ENCODE results near the gene TTLL3. TPM values are rescaled to one million over a fixed set of nuclear protein-coding genes. Genes with fewer than 3 reads are reported as not detected.

Gene TTLL3
- total and polyA plus RNA-seq, 2 of the 8 experiments (the other 6 are each of a cell fraction or from before 2014, with no cell fraction given), result 5.9 to 8.9 TPM

DNA sequence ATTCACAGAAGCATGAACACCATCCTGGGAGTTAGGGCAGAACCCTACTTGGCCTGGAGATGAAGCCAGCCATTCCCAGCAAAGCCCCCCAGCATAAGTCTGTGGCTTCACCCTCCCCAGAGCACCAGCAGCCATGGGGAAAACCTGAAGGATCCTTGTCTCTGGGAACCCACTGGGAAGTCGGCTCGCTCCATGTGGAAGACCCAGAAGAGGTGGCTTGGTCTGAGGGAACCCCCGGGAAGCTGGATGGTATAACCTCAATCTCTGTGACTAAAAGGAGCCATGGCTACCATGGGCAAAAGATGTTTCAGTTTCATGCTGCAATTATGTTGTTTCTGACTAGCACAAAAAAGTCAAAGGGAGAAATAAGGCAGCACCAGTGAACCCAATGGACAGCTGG, 45.5 kb downstream of the TTLL3 start:
- Histone ChIP-seq H3K4me3 (ENCODE audit: extremely low read depth in 1 of 4, insufficient read depth in 2 of 4, low read depth in 3 of 4, low read length in 4 of 4) (no peak overlapping the region), H3K27ac (ENCODE audit: low read depth, low read length) (no peak overlapping the region), H4K8ac (ENCODE audit: extremely low read depth, insufficient read depth, low read length) (no peak overlapping the region), H2AFZ (ENCODE audit: low read length) (no peak overlapping the region), H3K79me2 (ENCODE audit: control insufficient read depth in 1 of 2, insufficient read depth in 2 of 2, low read length in 2 of 2) (no peaks in the 10 kb centered on the region), H3K9ac (replicated peaks in 1 of 4; ENCODE audit: extremely low read depth in 1 of 4, low read depth in 3 of 4, low read length in 3 of 4) (no peak overlapping the region), H3K4ac (replicated peaks; ENCODE audit: insufficient read length, low read depth, low read length) (no peak overlapping the region), H3K27me3 (replicated peaks in 1 of 4; ENCODE audit: control insufficient read depth in 3 of 4, extremely low read depth in 1 of 4, insufficient read depth in 3 of 4, low read length in 3 of 4) (no peaks in the 10 kb centered on the region; a peak in 1 of 7 replicates), H2BK20ac (ENCODE audit: low read length) (no peak overlapping the region), H2BK5ac (ENCODE audit: low read depth, low read length) (no peak overlapping the region), H2BK12ac (ENCODE audit: low read depth, low read length) (no peak overlapping the region), H3K4me1 (replicated peaks in 1 of 4; ENCODE audit: control insufficient read depth in 3 of 4, insufficient read depth in 4 of 4, low read length in 3 of 4) (peaks cover 0 to 2% (median 0%) of the 10 kb centered on the region in 4 experiments; a peak in 3 of 7 replicates), H4K91ac (replicated peaks; ENCODE audit: insufficient read length, low read length) (no peak overlapping the region), H2BK120ac (replicated peaks; ENCODE audit: low read depth, low read length) (no peak overlapping the region), H3K9me3 (ENCODE audit: insufficient read depth in 2 of 2, low read depth in 1 of 2, low read length in 1 of 2) (no peaks in the 10 kb centered on the region), H2BK15ac (ENCODE audit: low read length) (no peak overlapping the region), H3K56ac (replicated peaks; ENCODE audit: insufficient read length, low read depth, low read length) (no peak overlapping the region), H4K5ac (ENCODE audit: insufficient read length, low read depth, low read length) (no peak overlapping the region), H3K4me2 (ENCODE audit: insufficient read depth in 1 of 2, low read depth in 2 of 2, low read length in 2 of 2) (no peak overlapping the region), H3K18ac (ENCODE audit: extremely low read depth, low read length) (no peak overlapping the region), H3K23ac (ENCODE audit: insufficient read length) (no peak overlapping the region), H3K79me1 (ENCODE audit: low read depth, low read length) (no peaks in the 10 kb centered on the region), H3K23me2 (ENCODE audit: low read depth, low read length) (no peaks in the 10 kb centered on the region), H3K14ac (ENCODE audit: insufficient read length) (no peak overlapping the region), H2AK5ac (ENCODE audit: low read depth, low read length) (no peak overlapping the region), H3K36me3 (ENCODE audit: control insufficient read depth in 2 of 4, insufficient read depth in 4 of 4, low read length in 3 of 4) (no peaks in the 10 kb centered on the region), H4K20me1 (replicated peaks in 1 of 2; ENCODE audit: control insufficient read depth in 1 of 2, insufficient read depth in 2 of 2, low read length in 2 of 2) (no peaks in the 10 kb centered on the region)
- no peak for FAIRE-seq
- WGBS, 2 experiments (ENCODE audit: extremely low coverage in 1 of 2, insufficient coverage in 1 of 2, insufficient read length in 1 of 2, insufficient replicate concordance in 2 of 2, low coverage in 1 of 2, low lambda C conversion rate in 2 of 2, missing lambda C conversion rate in 1 of 2), result 81% methylated on average over 3 of the region's 3 CpGs; no CpG with 5 or more reads in 1 of the 2 experiments
- no peak for DNase-seq (ENCODE audit: low read depth in 1 of 2, low spot score in 2 of 2)
- CTCF ChIA-PET (ENCODE audit: partially characterized antibody), result interaction anchor here (1.0 to 2.1 kb wide), 8 partner anchors 9 to 162 kb away, joined by 3 to 7 read pairs (median 4); no protein-coding TSS in a partner anchor
- POLR2A ChIA-PET (ENCODE audit: partially characterized antibody), result no interaction called here
- TF ChIP-seq NRF1 (IDR thresholded peaks at IDR 0.05; ENCODE audit: low read depth, low read length) (no peak), CHD2 (IDR thresholded peaks at IDR 0.05; ENCODE audit: low read length) (no peak), RXRA (IDR thresholded peaks at IDR 0.05; ENCODE audit: insufficient read depth, low read depth, low read length) (no peak), EP300 (IDR thresholded peaks at IDR 0.05; ENCODE audit: borderline replicate concordance in 1 of 2, low read depth in 2 of 2, low read length in 2 of 2) (no peak), JUN (IDR thresholded peaks at IDR 0.05; ENCODE audit: low read depth, low read length) (no peak), SRF (IDR thresholded peaks at IDR 0.05; ENCODE audit: low read depth, low read length) (no peak), BCL11A (IDR thresholded peaks at IDR 0.05; ENCODE audit: low read depth in 2 of 2, low read length in 2 of 2) (no peak), CBX5 (IDR thresholded peaks at IDR 0.05; ENCODE audit: low read depth, low read length) (no peak), CREB1 (IDR thresholded peaks at IDR 0.05) (no peak), KDM4A (IDR thresholded peaks at IDR 0.05; ENCODE audit: low read depth, low read length, severe bottlenecking) (no peak), RAD21 (IDR thresholded peaks at IDR 0.05 in 1 of 2, conservative IDR thresholded peaks at IDR 0.05 in 1 of 2; ENCODE audit: low read depth in 2 of 2, low read length in 2 of 2) (no peak), SUZ12 (IDR thresholded peaks at IDR 0.05; ENCODE audit: low read length) (no peak), RBBP5 (IDR thresholded peaks at IDR 0.05; ENCODE audit: borderline replicate concordance, low read depth, low read length) (no peak)
- TF ChIP-seq, protein P1, sequence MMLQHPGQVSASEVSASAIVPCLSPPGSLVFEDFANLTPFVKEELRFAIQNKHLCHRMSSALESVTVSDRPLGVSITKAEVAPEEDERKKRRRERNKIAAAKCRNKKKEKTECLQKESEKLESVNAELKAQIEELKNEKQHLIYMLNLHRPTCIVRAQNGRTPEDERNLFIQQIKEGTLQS (IDR thresholded peaks at IDR 0.05; ENCODE audit: insufficient read depth, low read depth, low read length), result no peak

All from H1 (cell line).